Brain microvascular endothelial cell (primary cell): ENCODE data around the gene MEGF11.

Experiments used
- DNase-seq: peaks from one replicate; pipeline ENCODE4 v3.0.0-alpha.2; 2020
- H3K27ac ChIP-seq: fragments of 250-450 bp; sonication (Bioruptor Pico); 2 replicates; pipeline ENCODE4 v1.5.1; 2020; ENCODE audit warnings: mild to moderate bottlenecking, moderate library complexity
- H3K27me3 ChIP-seq: fragments of 250-450 bp; sonication (Bioruptor Pico); replicated peaks from 2 replicates; pipeline ENCODE4 v1.5.1; 2020; ENCODE audit warnings: mild to moderate bottlenecking
- H3K36me3 ChIP-seq: fragments of 250-450 bp; sonication (Bioruptor Pico); replicated peaks from 2 replicates; pipeline ENCODE4 v1.5.1; 2020; ENCODE audit warnings: mild to moderate bottlenecking
- H3K4me3 ChIP-seq: 2 replicates; pipeline ENCODE4 v1.5.1; 2011; ENCODE audit warnings: low read depth, mild to moderate bottlenecking, control low read depth, low read length, moderate library complexity
- in situ Hi-C: cut with HindIII; loops from 2 replicates; pipeline ENCODE4 v1.10.0; 2017; ENCODE audit warnings: low sequenced_read_pairs, low pct_ligation_motif_present
- TF ChIP-seq, protein P1 (sequence below): IDR thresholded peaks from 2 replicates; pipeline ENCODE4 v1.5.1; 2011; ENCODE audit warnings: low read depth, mild to moderate bottlenecking, moderate library complexity, low read length, control low read depth, inconsistent platforms; ENCODE audit errors: missing control alignments

MEGF11 gene

GRCh38 chr15:66294157-66294931 is 40.8 kb upstream of the MEGF11 start:
- in situ Hi-C loops = no loop called here

DNA sequence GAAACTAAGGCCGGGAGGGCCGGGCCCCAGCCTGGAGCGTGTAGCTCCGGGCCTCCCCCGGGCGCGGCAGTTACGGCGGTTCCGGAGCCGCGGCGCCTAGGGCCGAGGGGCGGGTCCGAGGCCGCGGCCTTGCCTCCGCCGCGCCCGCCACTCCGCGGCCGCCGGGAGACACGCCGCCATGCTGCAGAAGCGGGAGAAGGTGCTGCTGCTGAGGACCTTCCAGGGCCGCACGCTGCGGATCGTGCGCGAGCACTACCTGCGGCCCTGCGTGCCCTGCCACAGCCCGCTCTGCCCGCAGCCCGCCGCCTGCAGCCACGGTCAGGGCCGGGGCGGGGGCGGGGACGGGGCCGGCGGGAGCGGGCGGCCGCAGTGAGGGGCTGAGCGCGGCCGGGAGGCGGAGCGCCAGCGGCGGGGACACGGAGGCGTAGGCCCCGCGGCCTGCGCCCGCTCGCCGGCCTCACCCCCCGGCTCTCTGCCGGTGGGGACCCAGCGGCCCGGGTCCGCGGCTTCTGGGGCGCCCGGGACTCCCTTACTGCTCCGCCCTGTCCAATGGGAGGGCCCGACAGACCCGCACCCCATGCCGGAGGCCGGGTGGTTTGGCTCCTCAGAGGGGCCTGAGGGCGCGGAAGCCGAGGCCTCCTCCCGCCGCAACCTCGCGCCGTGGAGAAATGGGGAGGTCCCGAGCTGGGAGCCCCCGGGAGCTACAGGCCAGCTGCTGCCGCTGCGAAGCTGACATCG is 40.0 kb upstream of the MEGF11 start, which contains the start of gene DIS3L:
TSS of gene DIS3L (plus strand) at position 150 of the 738 bp plus-strand sequence. CDS start at position 179, 29 bp downstream.
- TF ChIP-seq, protein P1, sequence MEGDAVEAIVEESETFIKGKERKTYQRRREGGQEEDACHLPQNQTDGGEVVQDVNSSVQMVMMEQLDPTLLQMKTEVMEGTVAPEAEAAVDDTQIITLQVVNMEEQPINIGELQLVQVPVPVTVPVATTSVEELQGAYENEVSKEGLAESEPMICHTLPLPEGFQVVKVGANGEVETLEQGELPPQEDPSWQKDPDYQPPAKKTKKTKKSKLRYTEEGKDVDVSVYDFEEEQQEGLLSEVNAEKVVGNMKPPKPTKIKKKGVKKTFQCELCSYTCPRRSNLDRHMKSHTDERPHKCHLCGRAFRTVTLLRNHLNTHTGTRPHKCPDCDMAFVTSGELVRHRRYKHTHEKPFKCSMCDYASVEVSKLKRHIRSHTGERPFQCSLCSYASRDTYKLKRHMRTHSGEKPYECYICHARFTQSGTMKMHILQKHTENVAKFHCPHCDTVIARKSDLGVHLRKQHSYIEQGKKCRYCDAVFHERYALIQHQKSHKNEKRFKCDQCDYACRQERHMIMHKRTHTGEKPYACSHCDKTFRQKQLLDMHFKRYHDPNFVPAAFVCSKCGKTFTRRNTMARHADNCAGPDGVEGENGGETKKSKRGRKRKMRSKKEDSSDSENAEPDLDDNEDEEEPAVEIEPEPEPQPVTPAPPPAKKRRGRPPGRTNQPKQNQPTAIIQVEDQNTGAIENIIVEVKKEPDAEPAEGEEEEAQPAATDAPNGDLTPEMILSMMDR = no peak
- peak within 1 kb of the TSS; percentile 37 for H3K27ac ChIP-seq
- H3K27me3 ChIP-seq = no peaks in the 10 kb centered on the region
- in situ Hi-C loops = no loop called here
- no peak for DNase-seq
- peak within 1 kb of the TSS; percentile 65 for H3K4me3 ChIP-seq
- no peaks in the 10 kb centered on the region for H3K36me3 ChIP-seq

More at GRCh38 chr15:66294157-66294931, 40.8 kb upstream of the MEGF11 start:
- H3K36me3 ChIP-seq = no peaks in the 10 kb centered on the region
- DNase-seq = peak; percentile 39
- H3K4me3 ChIP-seq = peak overlapping the region; percentile 61
- H3K27ac ChIP-seq = peak overlapping the region; percentile 38
- TF ChIP-seq, protein P1 = no peak
- H3K27me3 ChIP-seq = no peaks in the 10 kb centered on the region

DNA sequence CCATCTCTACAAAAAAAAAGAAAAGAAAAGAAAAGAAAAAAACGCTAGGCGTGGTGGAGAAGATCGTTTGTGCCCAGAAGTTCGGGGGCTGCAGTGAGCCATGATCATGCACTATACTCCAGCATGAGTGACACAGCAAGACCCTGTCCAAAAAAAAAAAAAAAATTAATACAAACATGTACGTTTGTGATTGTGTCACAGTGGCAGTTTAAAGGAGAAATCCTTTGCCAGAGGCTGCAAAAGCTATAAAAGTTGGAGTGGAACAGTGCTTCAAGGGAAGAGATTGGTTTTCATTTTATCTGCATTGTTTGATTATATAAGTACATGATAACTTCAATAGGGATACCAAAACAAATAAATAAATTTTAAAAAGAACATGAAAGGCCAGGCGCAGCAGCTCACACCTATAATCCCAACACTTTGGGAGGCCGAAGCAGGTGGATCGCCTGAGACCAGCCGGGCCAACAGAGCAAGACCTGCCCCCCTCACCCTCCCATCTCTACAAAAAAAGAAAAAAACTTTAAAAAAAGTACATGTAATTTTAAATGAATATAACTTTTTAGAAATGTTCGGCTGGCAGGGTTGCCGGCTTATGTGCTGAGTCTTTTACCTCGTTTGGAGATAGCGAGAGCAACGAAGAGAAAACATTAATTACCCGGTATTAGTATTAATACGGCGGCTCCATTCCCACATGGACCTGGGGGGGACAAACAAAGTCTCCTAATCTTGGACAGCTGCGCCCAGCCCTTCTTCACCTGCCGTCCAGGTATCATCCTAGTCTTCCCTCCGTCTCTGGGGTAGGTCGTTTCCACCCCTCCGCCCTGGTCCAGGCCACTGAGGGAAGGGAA is 39.2 kb upstream of the MEGF11 start:
- Histone ChIP-seq H3K4me3 (peak overlapping the region; percentile 65), H3K36me3 (no peaks in the 10 kb centered on the region), H3K27ac (peak overlapping the region; percentile 37), H3K27me3 (no peaks in the 10 kb centered on the region)
- TF ChIP-seq, protein P1 = no peak
- in situ Hi-C loops = no loop called here
- no peak for DNase-seq

- DNase-seq = no peak
- Histone ChIP-seq H3K27me3 (no peaks in the 10 kb centered on the region), H3K36me3 (no peaks in the 10 kb centered on the region), H3K27ac (no peak overlapping the region), H3K4me3 (no peak overlapping the region)
- TF ChIP-seq, protein P1 = no peak
- in situ Hi-C loops = no loop called here
Observed at GRCh38 chr15:66291816-66292570, 38.4 kb upstream of the MEGF11 start.

- in situ Hi-C loops = no loop called here
- no peak for DNase-seq
Observed at GRCh38 chr15:66290518-66290917, 37.0 kb upstream of the MEGF11 start.

More at GRCh38 chr15:66290518-66290917, 37.0 kb upstream of the MEGF11 start:
- TF ChIP-seq, protein P1 = no peak
- Histone ChIP-seq H3K27me3 (no peaks in the 10 kb centered on the region), H3K36me3 (no peaks in the 10 kb centered on the region), H3K4me3 (no peak overlapping the region), H3K27ac (no peak overlapping the region)
